Mesenchymal stem cell (in vitro differentiated cells and primary cell): ENCODE results near the gene RNF220.

Experiments used
- DNase-seq: peaks from one replicate; pipeline ENCODE4 v3.0.0-alpha.2; 2013
- H2AFZ ChIP-seq: one replicate; pipeline ENCODE4 v1.6.1; 2013; ENCODE audit warnings: low read depth, mild to moderate bottlenecking, control low read depth, inconsistent platforms, low read length, moderate library complexity
- H2AK5ac ChIP-seq: 2 replicates; pipeline ENCODE4 v1.6.1; 2013; ENCODE audit warnings: low read length, moderate library complexity, mild to moderate bottlenecking, inconsistent platforms; ENCODE audit not compliant: severe bottlenecking
- H2BK120ac ChIP-seq: one replicate; pipeline ENCODE4 v1.6.1; 2013; ENCODE audit warnings: low read depth, mild to moderate bottlenecking, inconsistent platforms, low read length, moderate library complexity
- H2BK12ac ChIP-seq, 2 experiments: one replicate each; pipeline ENCODE4 v1.6.1; 2013; ENCODE audit warnings: inconsistent platforms in 2 of 2, low read length in 2 of 2, mild to moderate bottlenecking in 2 of 2, moderate library complexity in 2 of 2, control low read depth in 1 of 2
- H2BK15ac ChIP-seq: one replicate; pipeline ENCODE4 v1.6.1; 2013; ENCODE audit warnings: mild to moderate bottlenecking, low read depth, inconsistent platforms; ENCODE audit not compliant: poor library complexity, severe bottlenecking
- H2BK5ac ChIP-seq: 2 replicates; pipeline ENCODE4 v1.6.1; 2013; ENCODE audit warnings: low read depth, mild to moderate bottlenecking, low read length, control low read depth, inconsistent platforms; ENCODE audit not compliant: poor library complexity, severe bottlenecking
- H3K14ac ChIP-seq, 2 experiments: one replicate each; pipeline ENCODE4 v1.6.1; 2013; ENCODE audit warnings: inconsistent platforms in 2 of 2, low read length in 2 of 2, control low read depth in 1 of 2, mild to moderate bottlenecking in 1 of 2, moderate library complexity in 1 of 2
- H3K18ac ChIP-seq, 2 experiments: one replicate each; pipeline ENCODE4 v1.6.1; 2013; ENCODE audit warnings: inconsistent platforms in 2 of 2, low read length in 2 of 2, control low read depth in 1 of 2, low read depth in 1 of 2, mild to moderate bottlenecking in 1 of 2
- H3K23ac ChIP-seq, 2 experiments: one replicate each; pipeline ENCODE4 v1.6.1; 2013; ENCODE audit warnings: inconsistent platforms in 2 of 2, low read length in 2 of 2, mild to moderate bottlenecking in 2 of 2, moderate library complexity in 2 of 2, control low read depth in 1 of 2
- H3K27ac ChIP-seq: 2 replicates; pipeline ENCODE4 v1.5.1; 2013; ENCODE audit warnings: mild to moderate bottlenecking, moderate library complexity, low read length, control low read depth, inconsistent platforms; ENCODE audit not compliant: poor library complexity, severe bottlenecking
- H3K27me3 ChIP-seq, 2 experiments: 2 replicates each; pipeline versions ENCODE4 v1.6.1 to v1.7.0; 2013; ENCODE audit warnings: low read length in 2 of 2, mild to moderate bottlenecking in 2 of 2, moderate library complexity in 2 of 2, control low read depth in 1 of 2, inconsistent platforms in 1 of 2; ENCODE audit not compliant: control insufficient read depth in 1 of 2, insufficient read depth in 1 of 2
- H3K36me3 ChIP-seq, 2 experiments: 2 replicates each; pipeline versions ENCODE4 v1.6.1 to v1.7.0; 2013; ENCODE audit warnings: low read length in 2 of 2, control low read depth in 1 of 2, inconsistent platforms in 1 of 2, low read depth in 1 of 2, mild to moderate bottlenecking in 1 of 2; ENCODE audit not compliant: insufficient read depth in 2 of 2, control insufficient read depth in 1 of 2
- H3K4ac ChIP-seq, 2 experiments: one replicate each; pipeline ENCODE4 v1.6.1; 2013; ENCODE audit warnings: inconsistent platforms in 2 of 2, low read length in 2 of 2, mild to moderate bottlenecking in 2 of 2, moderate library complexity in 2 of 2, control low read depth in 1 of 2, low read depth in 1 of 2
- H3K4me1 ChIP-seq: 2 replicates; pipeline ENCODE4 v1.6.1; 2013; ENCODE audit warnings: low read depth, low read length, control low read depth; ENCODE audit not compliant: control insufficient read depth, insufficient read depth
- H3K4me2 ChIP-seq: 2 replicates; pipeline ENCODE4 v1.6.1; 2013; ENCODE audit warnings: low read length, mild to moderate bottlenecking, inconsistent platforms; ENCODE audit not compliant: poor library complexity, severe bottlenecking
- H3K4me3 ChIP-seq, 2 experiments: 2 replicates each; pipeline versions ENCODE4 v1.5.1 to v1.7.0; 2013; ENCODE audit warnings: low read length in 2 of 2, mild to moderate bottlenecking in 2 of 2, control low read depth in 1 of 2, low read depth in 1 of 2; ENCODE audit not compliant: insufficient read depth in 1 of 2
- H3K79me1 ChIP-seq: replicated peaks from 2 replicates; pipeline ENCODE4 v1.6.1; 2013; ENCODE audit warnings: mild to moderate bottlenecking, control low read depth, low read length, inconsistent platforms; ENCODE audit not compliant: poor library complexity, severe bottlenecking
- H3K9ac ChIP-seq: 2 replicates; pipeline ENCODE4 v1.7.0; 2013; ENCODE audit warnings: mild to moderate bottlenecking, low read length, moderate library complexity
- H3K9me3 ChIP-seq: 2 replicates; pipeline ENCODE4 v1.7.0; 2013; ENCODE audit warnings: mild to moderate bottlenecking, low read length; ENCODE audit not compliant: control insufficient read depth
- H4K8ac ChIP-seq: one replicate; pipeline ENCODE4 v1.6.1; 2013; ENCODE audit warnings: inconsistent platforms, mild to moderate bottlenecking, low read length, moderate library complexity
- H4K91ac ChIP-seq: one replicate; pipeline ENCODE4 v1.6.1; 2013; ENCODE audit warnings: mild to moderate bottlenecking, low read length, inconsistent platforms
- WGBS: methylation state at CpG from one replicate; pipeline ENCODE4 v1.1.7; 2013; ENCODE audit warnings: mixed read lengths; 5-methylcytosine and 5-hydroxymethylcytosine counted together

The RNF220 gene

DNA sequence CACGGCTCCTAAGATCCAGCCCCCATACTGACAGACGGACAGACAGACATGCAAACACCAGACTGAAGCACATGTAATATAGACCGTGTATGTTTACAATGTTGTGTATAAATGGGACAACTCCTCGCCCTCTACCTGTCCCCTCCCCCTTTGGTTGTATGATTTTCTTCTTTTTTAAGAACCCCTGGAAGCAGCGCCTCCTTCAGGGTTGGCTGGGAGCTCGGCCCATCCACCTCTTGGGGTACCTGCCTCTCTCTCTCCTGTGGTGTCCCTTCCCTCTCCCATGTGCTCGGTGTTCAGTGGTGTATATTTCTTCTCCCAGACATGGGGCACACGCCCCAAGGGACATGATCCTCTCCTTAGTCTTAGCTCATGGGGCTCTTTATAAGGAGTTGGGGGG is 246.0 kb downstream of the RNF220 start:
- H3K14ac ChIP-seq = no peak overlapping the region
- H2BK5ac ChIP-seq = no peak overlapping the region
- 73% methylated on average over 5 of the region's 8 CpGs for WGBS
- H2AK5ac ChIP-seq = no peak overlapping the region
- no peaks in the 10 kb centered on the region for H3K27me3 ChIP-seq
- H3K4me3 ChIP-seq = no peak overlapping the region
- H2BK120ac ChIP-seq = no peak overlapping the region
- no peak overlapping the region for H3K9ac ChIP-seq
- no peak overlapping the region for H2AFZ ChIP-seq
- peaks cover 72 to 78% of the 10 kb centered on the region in 2 experiments for H3K36me3 ChIP-seq
- H3K18ac ChIP-seq = no peak overlapping the region
- H3K23ac ChIP-seq = no peak overlapping the region
- no peak overlapping the region for H2BK12ac ChIP-seq
- no peak overlapping the region for H4K8ac ChIP-seq
- no peaks in the 10 kb centered on the region for H3K9me3 ChIP-seq
- H3K27ac ChIP-seq = no peak overlapping the region
- no peak overlapping the region for H2BK15ac ChIP-seq
- no peak overlapping the region for H4K91ac ChIP-seq
- peaks cover 19% of the 10 kb centered on the region for H3K79me1 ChIP-seq
- no peak for DNase-seq
- H3K4ac ChIP-seq = no peak overlapping the region
- no peak overlapping the region for H3K4me2 ChIP-seq
- H3K4me1 ChIP-seq = peaks cover 4% of the 10 kb centered on the region

DNA sequence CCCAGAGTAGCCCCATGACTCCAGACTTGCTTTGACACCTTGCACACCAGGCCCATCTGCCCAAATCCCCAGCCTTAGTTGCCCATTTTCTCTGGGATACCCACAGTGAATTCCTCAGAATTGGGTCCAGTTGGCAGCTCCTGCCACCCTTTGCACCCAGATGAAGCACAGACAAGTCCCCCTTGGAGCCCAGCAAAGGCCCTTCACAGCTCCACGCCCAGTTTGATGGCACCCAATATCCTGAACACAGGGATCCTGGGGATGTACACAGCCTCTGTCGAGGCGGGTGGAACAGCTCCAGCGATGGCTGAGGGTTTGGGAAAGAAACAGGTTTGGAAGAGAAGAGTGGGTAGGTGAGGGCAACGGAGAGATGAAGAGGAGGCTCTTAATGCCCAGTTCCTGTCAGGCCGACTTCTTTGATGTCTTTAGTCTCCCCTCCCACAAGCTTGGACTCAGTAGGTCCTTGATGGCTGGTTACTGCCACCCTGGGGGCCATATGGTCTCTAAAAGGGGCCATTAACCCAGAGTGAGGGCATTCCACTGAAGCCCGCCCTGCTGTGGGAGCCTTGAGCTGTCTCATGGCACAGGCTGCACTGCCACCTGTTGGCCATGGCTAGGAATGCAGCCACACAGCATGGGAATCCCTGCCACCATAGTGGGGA is 247.5 kb downstream of the RNF220 start:
- DNase-seq = peak; percentile 70
- Histone ChIP-seq H3K4ac (no peak overlapping the region), H3K27ac (no peak overlapping the region), H3K79me1 (peaks cover 8% of the 10 kb centered on the region), H2BK5ac (no peak overlapping the region), H2BK12ac (no peak overlapping the region), H3K27me3 (no peaks in the 10 kb centered on the region), H3K4me2 (no peak overlapping the region), H2BK120ac (no peak overlapping the region), H4K8ac (no peak overlapping the region), H4K91ac (no peak overlapping the region), H3K4me1 (peaks cover 4% of the 10 kb centered on the region), H3K4me3 (no peak overlapping the region), H3K36me3 (peaks cover 64 to 69% of the 10 kb centered on the region in 2 experiments), H2AK5ac (no peak overlapping the region), H3K23ac (no peak overlapping the region), H3K18ac (no peak overlapping the region), H3K9ac (no peak overlapping the region), H2BK15ac (no peak overlapping the region), H3K9me3 (no peaks in the 10 kb centered on the region), H3K14ac (no peak overlapping the region), H2AFZ (no peak overlapping the region)
- 62% methylated on average over 7 of the region's 7 CpGs for WGBS

DNA sequence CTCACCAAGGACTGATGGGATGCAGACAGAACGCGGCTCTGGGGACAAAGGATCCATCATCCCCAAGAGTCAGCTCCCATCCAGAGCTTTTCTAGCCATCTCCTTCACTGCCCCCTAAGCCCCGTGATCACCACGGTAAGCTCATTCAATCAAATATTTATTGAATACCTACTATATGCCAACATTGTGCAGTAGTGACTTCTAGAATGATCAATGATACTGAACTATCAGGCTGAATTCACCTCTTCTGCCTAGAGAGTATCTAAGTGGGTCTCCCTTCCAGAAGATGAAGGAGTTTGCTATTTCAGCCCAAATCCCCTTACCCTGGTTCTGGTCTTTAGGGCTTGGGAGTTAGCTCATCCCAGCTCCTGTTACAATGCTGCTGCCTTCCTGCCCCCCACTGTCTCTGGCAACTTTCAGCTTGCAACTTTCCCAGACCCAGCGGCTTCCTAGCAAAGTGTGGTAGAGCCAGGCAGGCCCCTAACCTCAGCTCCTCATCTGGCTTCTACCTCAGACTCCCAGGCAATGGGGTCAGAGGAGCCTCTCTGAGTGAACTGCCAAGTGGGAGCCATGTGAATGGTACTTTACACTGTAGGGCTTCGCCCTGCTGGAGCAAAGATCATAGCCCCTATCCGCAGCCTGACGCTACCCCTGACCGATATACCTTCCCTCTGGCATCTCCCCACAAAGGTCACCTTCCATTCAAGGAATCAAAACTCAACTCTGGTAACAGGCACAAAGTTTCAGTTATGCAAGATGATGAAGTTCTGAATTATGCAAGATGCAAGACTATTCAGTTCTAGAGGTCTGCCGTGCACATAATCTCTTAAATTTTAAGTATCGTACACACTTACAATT is 248.3 kb downstream of the RNF220 start:
- peaks cover 4% of the 10 kb centered on the region for H3K4me1 ChIP-seq
- H3K4me3 ChIP-seq = no peak overlapping the region
- H3K4ac ChIP-seq = no peak overlapping the region
- H2BK12ac ChIP-seq = no peak overlapping the region
- peaks cover 7% of the 10 kb centered on the region for H3K79me1 ChIP-seq
- no peak overlapping the region for H2BK15ac ChIP-seq
- no peak overlapping the region for H3K14ac ChIP-seq
- H3K18ac ChIP-seq = no peak overlapping the region
- H3K9me3 ChIP-seq = no peaks in the 10 kb centered on the region
- H2BK120ac ChIP-seq = no peak overlapping the region
- no peak overlapping the region for H2AFZ ChIP-seq
- H4K91ac ChIP-seq = no peak overlapping the region
- DNase-seq = no peak
- H2BK5ac ChIP-seq = no peak overlapping the region
- H4K8ac ChIP-seq = no peak overlapping the region
- 63% methylated on average over 11 of the region's 11 CpGs for WGBS
- no peak overlapping the region for H3K27ac ChIP-seq
- H3K4me2 ChIP-seq = no peak overlapping the region
- no peak overlapping the region for H3K9ac ChIP-seq
- H2AK5ac ChIP-seq = no peak overlapping the region
- H3K36me3 ChIP-seq = peaks cover 59 to 63% of the 10 kb centered on the region in 2 experiments
- H3K23ac ChIP-seq = no peak overlapping the region
- H3K27me3 ChIP-seq = no peaks in the 10 kb centered on the region

DNA sequence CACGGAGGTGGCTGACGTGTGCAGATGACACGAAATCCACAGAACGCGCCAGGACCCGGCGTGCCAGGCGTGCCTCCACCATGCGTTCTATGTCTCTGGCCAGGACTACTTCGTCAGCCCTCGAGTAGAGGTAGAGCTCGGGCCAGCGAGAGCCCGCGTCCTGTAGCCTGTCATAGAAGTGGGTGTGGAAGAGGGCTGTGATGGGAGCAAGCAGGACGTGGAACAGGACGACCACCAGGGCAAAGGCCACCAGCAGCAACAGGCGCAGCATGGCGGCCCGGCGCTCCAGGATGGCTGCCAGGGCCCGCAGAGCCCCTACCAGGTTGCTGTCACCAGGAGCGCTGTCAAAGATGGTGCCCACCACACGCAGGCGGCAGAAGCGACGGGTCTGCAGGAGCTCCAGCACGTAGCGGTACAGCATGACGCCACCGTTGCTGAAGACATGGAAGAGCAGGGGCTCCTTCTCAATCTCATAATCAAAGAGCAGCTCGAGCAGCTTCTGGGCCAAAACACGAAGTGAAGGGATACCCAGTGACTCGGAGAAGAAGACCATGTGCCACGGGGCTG is 249.6 kb downstream of the RNF220 start:
- no peak overlapping the region for H2BK12ac ChIP-seq
- H3K4ac ChIP-seq = no peak overlapping the region
- H2BK15ac ChIP-seq = no peak overlapping the region
- H3K36me3 ChIP-seq = peaks cover 53 to 58% of the 10 kb centered on the region in 2 experiments
- H3K23ac ChIP-seq = no peak overlapping the region
- no peak overlapping the region for H3K27ac ChIP-seq
- DNase-seq = no peak
- no peak overlapping the region for H4K91ac ChIP-seq
- peaks cover 2% of the 10 kb centered on the region for H3K79me1 ChIP-seq
- no peak overlapping the region for H3K18ac ChIP-seq
- H4K8ac ChIP-seq = no peak overlapping the region
- no peak overlapping the region for H2BK5ac ChIP-seq
- no peak overlapping the region for H2AK5ac ChIP-seq
- no peaks in the 10 kb centered on the region for H3K9me3 ChIP-seq
- no peaks in the 10 kb centered on the region for H3K27me3 ChIP-seq
- no peak overlapping the region for H2BK120ac ChIP-seq
- H3K4me3 ChIP-seq = no peak overlapping the region
- WGBS = 95% methylated on average over 35 of the region's 35 CpGs
- H2AFZ ChIP-seq = no peak overlapping the region
- no peak overlapping the region for H3K4me2 ChIP-seq
- no peak overlapping the region for H3K9ac ChIP-seq
- peaks cover 3% of the 10 kb centered on the region for H3K4me1 ChIP-seq
- H3K14ac ChIP-seq = no peak overlapping the region
